OCI-LY7 (cell line): Measurements from ENCODE around the gene PRKAG2. TPM values are rescaled to one million over a fixed set of nuclear protein-coding genes. Genes with fewer than 3 reads are reported as not detected.
"Not testable (repeated sequence)": the region's sequence is repeated elsewhere in the genome, so short reads cannot be mapped to it uniquely, and the experiment has no call there.

Experiments
- BruUV-seq: library from RNA; stranded (reverse); fragments of 400-500 nt; replicated peaks from 2 replicates; lab custom pipeline; 2021; lab: Mats Ljungman, UMichigan
- CTCF ChIA-PET: fragments of 300-600 bp; sonication (Branson Sonifier 250); formaldehyde crosslinking; loops from one replicate; lab custom pipeline; 2022; ENCODE audit warnings: antibody characterized with exemption; ENCODE audit not compliant: unreplicated experiment; lab: Charles Lee
- POLR2A ChIA-PET: fragments of 300-600 bp; sonication (Branson Sonifier 250); formaldehyde crosslinking; loops from one replicate; lab custom pipeline; 2022; ENCODE audit warnings: antibody characterized with exemption; lab: Charles Lee
- DNase-seq: peaks from one replicate; pipeline ENCODE4 v3.0.0-alpha.2; 2015; ENCODE audit warnings: low spot score
- H2AFZ ChIP-seq: fragments of 200-600 bp; sonication (generic), shearing (Covaris generic); 2 replicates; pipeline ENCODE4 v1.6.1; 2014; ENCODE audit warnings: mild to moderate bottlenecking, antibody characterized with exemption, low read length, moderate library complexity
- H3K27ac ChIP-seq: fragments of 200-600 bp; sonication (generic); 2 replicates; pipeline ENCODE4 v1.5.1; 2014; ENCODE audit warnings: mixed run types, low read depth, mild to moderate bottlenecking, moderate library complexity, low read length, inconsistent platforms; ENCODE audit not compliant: poor library complexity, severe bottlenecking
- H3K36me3 ChIP-seq: fragments of 200-600 bp; sonication (generic); 2 replicates; pipeline ENCODE4 v1.6.1; 2014; ENCODE audit warnings: mild to moderate bottlenecking, antibody characterized with exemption, low read length, moderate library complexity, mixed read lengths; ENCODE audit not compliant: insufficient read depth
- H3K4me1 ChIP-seq: fragments of 200-600 bp; sonication (generic); 2 replicates; pipeline ENCODE4 v1.5.1; 2014; ENCODE audit warnings: mild to moderate bottlenecking, low read length; ENCODE audit not compliant: insufficient read depth, poor library complexity, severe bottlenecking
- H3K4me2 ChIP-seq: fragments of 200-600 bp; sonication (generic); 2 replicates; pipeline ENCODE4 v1.6.1; 2014; ENCODE audit warnings: mild to moderate bottlenecking, low read length
- H3K4me3 ChIP-seq: fragments of 200-600 bp; sonication (generic); 2 replicates; pipeline ENCODE4 v1.5.1; 2014; ENCODE audit warnings: mild to moderate bottlenecking, low read depth, low read length; ENCODE audit not compliant: poor library complexity, severe bottlenecking
- H3K79me2 ChIP-seq: fragments of 200-600 bp; sonication (generic); 2 replicates; pipeline ENCODE4 v1.6.1; 2016; ENCODE audit warnings: low read depth, mild to moderate bottlenecking, low read length, moderate library complexity, mixed read lengths; ENCODE audit not compliant: insufficient read depth
- H3K9me2 ChIP-seq: fragments of 200-600 bp; sonication (generic); 2 replicates; pipeline ENCODE4 v1.6.1; 2016; ENCODE audit warnings: mild to moderate bottlenecking, low read length, mixed read lengths; ENCODE audit not compliant: insufficient read depth
- H3K9me3 ChIP-seq: fragments of 200-600 bp; sonication (generic); 2 replicates; pipeline ENCODE4 v1.6.1; 2014; ENCODE audit warnings: mild to moderate bottlenecking, mixed run types, low read length, mixed read lengths
- H4K20me1 ChIP-seq: fragments of 200-600 bp; sonication (generic); 2 replicates; pipeline ENCODE4 v1.6.1; 2014; ENCODE audit warnings: mild to moderate bottlenecking, antibody characterized with exemption, low read length, moderate library complexity, mixed read lengths; ENCODE audit not compliant: insufficient read depth
- EZH2phosphoT487 ChIP-seq: fragments of 200-600 bp; sonication (generic); IDR thresholded peaks from 2 replicates; pipeline ENCODE4 v1.6.1; 2018; ENCODE audit warnings: low read depth, borderline replicate concordance, mild to moderate bottlenecking, mixed run types, antibody characterized with exemption, low read length, moderate library complexity, mixed read lengths
- intact Hi-C: fragments of 100-400 bp; cut with micrococcal nuclease; formaldehyde crosslinking; loops from one replicate; pipeline ENCODE4 v1.10.0; 2022; ENCODE audit not compliant: unreplicated experiment
- total RNA-seq, 2 experiments: library from RNA; depleted of rRNA in 1 of 2; stranded (reverse); fragments of >200 nt in 1 of 2; shearing (Covaris generic) in 1 of 2; gene quantifications; 2 replicates each; pipeline ENCODE4 v1.2.3, GENCODE V29; 2014 to 2022
- TF ChIP-seq, protein P1 (sequence below): fragments of 200-600 bp; sonication (generic); conservative IDR thresholded peaks from 2 replicates; pipeline ENCODE4 v1.5.1; 2014; ENCODE audit warnings: mild to moderate bottlenecking, antibody characterized with exemption, low read length, moderate library complexity, mixed read lengths

Gene PRKAG2
- total RNA-seq, 2 experiments from 2014 or later: 1.2 to 5.1 TPM

- DNase-seq: no peak
- Histone ChIP-seq H4K20me1 (no peaks in the 10 kb centered on the region), H3K9me2 (no peaks in the 10 kb centered on the region), H3K36me3 (no peaks in the 10 kb centered on the region), H3K4me1 (no peaks in the 10 kb centered on the region), H2AFZ (no peak overlapping the region), H3K9me3 (0 out of 2 replicates have a peak, but pooled peaks cover 5% of the 10 kb centered on the region), H3K4me3 (no peak overlapping the region), H3K79me2 (no peaks in the 10 kb centered on the region), H3K4me2 (no peak overlapping the region), H3K27ac (no peak overlapping the region)
- TF ChIP-seq EZH2phosphoT487: no peak
- TF ChIP-seq, protein P1, sequence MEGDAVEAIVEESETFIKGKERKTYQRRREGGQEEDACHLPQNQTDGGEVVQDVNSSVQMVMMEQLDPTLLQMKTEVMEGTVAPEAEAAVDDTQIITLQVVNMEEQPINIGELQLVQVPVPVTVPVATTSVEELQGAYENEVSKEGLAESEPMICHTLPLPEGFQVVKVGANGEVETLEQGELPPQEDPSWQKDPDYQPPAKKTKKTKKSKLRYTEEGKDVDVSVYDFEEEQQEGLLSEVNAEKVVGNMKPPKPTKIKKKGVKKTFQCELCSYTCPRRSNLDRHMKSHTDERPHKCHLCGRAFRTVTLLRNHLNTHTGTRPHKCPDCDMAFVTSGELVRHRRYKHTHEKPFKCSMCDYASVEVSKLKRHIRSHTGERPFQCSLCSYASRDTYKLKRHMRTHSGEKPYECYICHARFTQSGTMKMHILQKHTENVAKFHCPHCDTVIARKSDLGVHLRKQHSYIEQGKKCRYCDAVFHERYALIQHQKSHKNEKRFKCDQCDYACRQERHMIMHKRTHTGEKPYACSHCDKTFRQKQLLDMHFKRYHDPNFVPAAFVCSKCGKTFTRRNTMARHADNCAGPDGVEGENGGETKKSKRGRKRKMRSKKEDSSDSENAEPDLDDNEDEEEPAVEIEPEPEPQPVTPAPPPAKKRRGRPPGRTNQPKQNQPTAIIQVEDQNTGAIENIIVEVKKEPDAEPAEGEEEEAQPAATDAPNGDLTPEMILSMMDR: no peak
- no TSS peak for BruUV-seq
- CTCF ChIA-PET: no interaction called here
- POLR2A ChIA-PET: interaction anchor here (0.8 to 1.6 kb wide), 2 partner anchors 12 to 13 kb away, joined by 4 to 6 read pairs; no protein-coding TSS in a partner anchor
- intact Hi-C loops: loop anchor here (10.0 kb wide), 1 partner anchor 179 kb away; no protein-coding TSS in a partner anchor
Observed at GRCh38 chr7:151575410-151575809, 301.5 kb downstream of the PRKAG2 start.

DNA sequence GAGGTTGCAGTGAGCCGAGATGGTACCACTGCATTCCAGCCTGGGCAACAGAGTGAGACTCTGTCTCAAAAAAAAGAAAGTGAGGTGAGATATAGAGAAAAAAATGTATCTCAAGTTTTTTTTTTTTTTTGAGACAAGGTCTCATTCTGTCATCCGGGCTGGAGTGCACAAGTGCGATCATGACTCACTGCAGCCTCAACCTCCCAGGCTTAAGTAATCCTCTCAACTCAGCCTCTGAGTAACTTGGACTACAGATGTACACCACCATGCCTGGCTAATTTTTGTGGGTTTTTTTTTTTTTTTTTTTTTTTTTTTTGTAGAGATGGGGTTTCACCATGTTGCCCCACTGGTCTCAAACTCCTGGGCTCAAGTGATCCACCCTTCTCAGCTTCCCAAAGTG is 303.9 kb downstream of the PRKAG2 start:
- H3K9me3 ChIP-seq, H3K36me3 ChIP-seq, H3K4me3 ChIP-seq, H3K4me2 ChIP-seq, H3K4me1 ChIP-seq, H3K9me2 ChIP-seq, DNase-seq, CTCF ChIA-PET, H3K79me2 ChIP-seq, H3K27ac ChIP-seq, H2AFZ ChIP-seq, H4K20me1 ChIP-seq, BruUV-seq: not testable (repeated sequence)
- intact Hi-C loops: loop anchor here (10.0 kb wide), 1 partner anchor 182 kb away; no protein-coding TSS in a partner anchor
- POLR2A ChIA-PET: interaction anchor here (0.6 kb wide), 2 partner anchors 167 to 350 kb away, joined by 3 to 4 read pairs; no protein-coding TSS in a partner anchor

DNA sequence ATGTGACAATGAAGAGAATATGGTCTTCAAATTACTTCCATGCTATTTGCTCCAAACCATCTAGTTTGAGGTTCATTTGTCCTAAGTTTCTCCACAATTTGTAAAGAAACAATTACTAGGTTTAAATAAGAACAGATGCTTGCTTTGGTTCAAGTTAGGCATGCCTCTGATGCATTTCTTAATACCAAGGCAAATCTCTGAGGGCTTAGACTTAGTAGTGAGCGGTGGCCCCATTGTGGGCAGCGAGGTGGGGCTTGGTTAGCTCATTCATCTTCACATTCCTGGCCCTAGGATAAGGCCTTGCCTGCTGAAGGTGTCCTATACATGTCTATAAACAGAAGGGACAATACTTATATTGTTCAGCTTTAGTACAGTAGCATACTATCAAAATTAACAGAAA is 304.8 kb downstream of the PRKAG2 start:
- intact Hi-C loops: loop anchor here (10.0 kb wide), 1 partner anchor 183 kb away; no protein-coding TSS in a partner anchor
- Histone ChIP-seq H2AFZ (no peak overlapping the region), H4K20me1 (no peaks in the 10 kb centered on the region; the same call in 1 of the 2 replicates), H3K79me2 (no peaks in the 10 kb centered on the region), H3K4me2 (no peak overlapping the region), H3K9me2 (no peaks in the 10 kb centered on the region), H3K4me1 (no peaks in the 10 kb centered on the region), H3K27ac (no peak overlapping the region), H3K4me3 (no peak overlapping the region), H3K36me3 (no peaks in the 10 kb centered on the region), H3K9me3 (no peaks in the 10 kb centered on the region)
- CTCF ChIA-PET: no interaction called here
- POLR2A ChIA-PET: interaction anchor here (0.6 to 0.7 kb wide), 2 partner anchors 18 to 351 kb away, joined by 3 read pairs; no protein-coding TSS in a partner anchor
- no TSS peak for BruUV-seq
- TF ChIP-seq EZH2phosphoT487: no peak
- TF ChIP-seq, protein P1: no peak
- no peak for DNase-seq
